Measurements from ENCODE around the gene RCL1. TPM values are rescaled to one million over a fixed set of nuclear protein-coding genes. Genes with fewer than 3 reads are reported as not detected.

RCL1 gene
- polyA plus RNA-seq, 1 of the 3 experiments (the other 2 are of a cell fraction) = 18.4 TPM

DNA sequence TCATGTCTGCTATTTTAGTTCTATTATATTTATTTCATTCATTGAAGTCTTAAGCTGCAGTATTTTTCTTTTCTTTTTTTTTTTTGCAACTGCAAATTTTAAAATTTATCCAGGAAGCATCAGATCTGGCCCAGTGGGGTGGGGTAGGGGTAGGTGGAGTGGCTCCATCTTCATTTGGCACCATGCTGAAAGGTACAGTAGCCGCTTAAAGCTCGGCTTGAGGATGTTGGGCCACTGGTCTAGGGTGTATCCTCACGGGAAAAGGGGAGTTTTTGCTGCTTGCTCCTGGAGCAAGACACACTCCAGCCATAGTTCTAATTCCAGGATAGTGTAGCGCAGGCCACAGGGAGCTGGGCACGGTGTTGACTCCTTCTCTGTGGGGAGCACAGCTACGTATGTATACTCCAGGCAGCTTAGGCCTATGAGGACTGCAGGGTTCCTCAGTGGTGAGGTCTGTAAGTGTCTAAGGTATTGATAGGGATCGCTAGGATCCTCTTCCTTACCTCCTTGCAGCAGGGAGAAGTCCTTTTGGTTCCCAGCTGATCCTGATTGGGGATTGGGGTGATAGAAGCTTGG is 22.7 kb downstream of the RCL1 start (continued):
- TF ChIP-seq, protein P1, sequence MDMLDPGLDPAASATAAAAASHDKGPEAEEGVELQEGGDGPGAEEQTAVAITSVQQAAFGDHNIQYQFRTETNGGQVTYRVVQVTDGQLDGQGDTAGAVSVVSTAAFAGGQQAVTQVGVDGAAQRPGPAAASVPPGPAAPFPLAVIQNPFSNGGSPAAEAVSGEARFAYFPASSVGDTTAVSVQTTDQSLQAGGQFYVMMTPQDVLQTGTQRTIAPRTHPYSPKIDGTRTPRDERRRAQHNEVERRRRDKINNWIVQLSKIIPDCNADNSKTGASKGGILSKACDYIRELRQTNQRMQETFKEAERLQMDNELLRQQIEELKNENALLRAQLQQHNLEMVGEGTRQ (IDR thresholded peaks at IDR 0.05; ENCODE audit: borderline replicate concordance, low read depth, low read length) = no peak
- no peak for TF ChIP-seq ELF1 (IDR thresholded peaks at IDR 0.05)
- TF ChIP-seq NFIC (IDR thresholded peaks at IDR 0.05; ENCODE audit: borderline replicate concordance) = no peak
- no peak for TF ChIP-seq GABPA (IDR thresholded peaks at IDR 0.05; ENCODE audit: low read depth)
- TF ChIP-seq, protein P2, sequence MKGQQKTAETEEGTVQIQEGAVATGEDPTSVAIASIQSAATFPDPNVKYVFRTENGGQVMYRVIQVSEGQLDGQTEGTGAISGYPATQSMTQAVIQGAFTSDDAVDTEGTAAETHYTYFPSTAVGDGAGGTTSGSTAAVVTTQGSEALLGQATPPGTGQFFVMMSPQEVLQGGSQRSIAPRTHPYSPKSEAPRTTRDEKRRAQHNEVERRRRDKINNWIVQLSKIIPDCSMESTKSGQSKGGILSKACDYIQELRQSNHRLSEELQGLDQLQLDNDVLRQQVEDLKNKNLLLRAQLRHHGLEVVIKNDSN (IDR thresholded peaks at IDR 0.05; ENCODE audit: borderline replicate concordance, low read depth) = no peak

DNA sequence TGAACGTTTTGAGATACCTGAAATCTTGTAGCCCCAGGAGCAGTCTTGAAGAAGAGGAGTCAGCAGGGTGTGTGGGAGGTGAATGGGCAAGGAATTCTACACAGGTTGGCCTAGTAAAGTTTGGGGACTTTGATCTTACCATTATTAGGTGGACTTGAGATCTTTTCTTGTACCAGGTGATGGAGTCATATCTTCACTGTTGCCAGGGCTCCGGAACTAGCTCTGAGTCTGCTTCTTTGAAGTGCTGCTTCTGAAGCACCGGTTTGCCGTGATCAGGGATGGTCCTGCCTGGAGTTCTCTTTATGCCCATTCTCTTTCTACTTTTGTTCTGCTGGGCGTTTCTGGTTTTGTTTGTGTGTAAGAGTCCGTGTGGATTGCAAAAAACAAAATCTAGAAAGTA is 27.4 kb downstream of the RCL1 start:
- Histone ChIP-seq H2AFZ (ENCODE audit: low read depth) (no peak overlapping the region), H3K9ac (no peak overlapping the region), H3K79me2 (ENCODE audit: insufficient read depth) (peaks cover 46% of the 10 kb centered on the region), H3K36me3 (replicated peaks in 1 of 2; ENCODE audit: control insufficient read depth in 1 of 2, insufficient read depth in 2 of 2, low read length in 1 of 2) (peaks cover 0 to under 1% of the 10 kb centered on the region in 2 experiments), H3K4me1 (ENCODE audit: control insufficient read depth in 1 of 2, insufficient read depth in 2 of 2, low read depth in 1 of 2, low read length in 1 of 2) (no peaks in the 10 kb centered on the region), H3K27me3 (ENCODE audit: insufficient read depth) (no peaks in the 10 kb centered on the region), H3K9me2 (no peaks in the 10 kb centered on the region), H3K27ac (ENCODE audit: low read depth in 2 of 2, low read length in 1 of 2) (no peak overlapping the region), H3K4me3 (ENCODE audit: low read depth in 2 of 2, low read length in 1 of 2) (no peak overlapping the region), H3F3A (replicated peaks; ENCODE audit: insufficient read depth) (no peaks in the 10 kb centered on the region), H4K20me1 (ENCODE audit: insufficient read depth) (0 out of 2 replicates have a peak, but pooled peaks cover 3% of the 10 kb centered on the region), H3K9me3 (no peaks in the 10 kb centered on the region), H3K4me2 (no peak overlapping the region)
- no peak for TF ChIP-seq JUND (IDR thresholded peaks at IDR 0.05)
- TF ChIP-seq SMC3 (IDR thresholded peaks at IDR 0.05; ENCODE audit: low read depth, low read length) = no peak
- TF ChIP-seq FOXM1 (IDR thresholded peaks at IDR 0.05; ENCODE audit: low read depth) = no peak
- TF ChIP-seq, protein P3, sequence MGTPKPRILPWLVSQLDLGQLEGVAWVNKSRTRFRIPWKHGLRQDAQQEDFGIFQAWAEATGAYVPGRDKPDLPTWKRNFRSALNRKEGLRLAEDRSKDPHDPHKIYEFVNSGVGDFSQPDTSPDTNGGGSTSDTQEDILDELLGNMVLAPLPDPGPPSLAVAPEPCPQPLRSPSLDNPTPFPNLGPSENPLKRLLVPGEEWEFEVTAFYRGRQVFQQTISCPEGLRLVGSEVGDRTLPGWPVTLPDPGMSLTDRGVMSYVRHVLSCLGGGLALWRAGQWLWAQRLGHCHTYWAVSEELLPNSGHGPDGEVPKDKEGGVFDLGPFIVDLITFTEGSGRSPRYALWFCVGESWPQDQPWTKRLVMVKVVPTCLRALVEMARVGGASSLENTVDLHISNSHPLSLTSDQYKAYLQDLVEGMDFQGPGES (IDR thresholded peaks at IDR 0.05; ENCODE audit: low read depth, low read length) = no peak
- WGBS (ENCODE audit: low lambda C conversion rate) = 84% methylated on average over 6 of the region's 6 CpGs
- CTCF ChIA-PET = no interaction called here
- POLR2A ChIA-PET = no interaction called here
- no peak for DNase-seq

DNA sequence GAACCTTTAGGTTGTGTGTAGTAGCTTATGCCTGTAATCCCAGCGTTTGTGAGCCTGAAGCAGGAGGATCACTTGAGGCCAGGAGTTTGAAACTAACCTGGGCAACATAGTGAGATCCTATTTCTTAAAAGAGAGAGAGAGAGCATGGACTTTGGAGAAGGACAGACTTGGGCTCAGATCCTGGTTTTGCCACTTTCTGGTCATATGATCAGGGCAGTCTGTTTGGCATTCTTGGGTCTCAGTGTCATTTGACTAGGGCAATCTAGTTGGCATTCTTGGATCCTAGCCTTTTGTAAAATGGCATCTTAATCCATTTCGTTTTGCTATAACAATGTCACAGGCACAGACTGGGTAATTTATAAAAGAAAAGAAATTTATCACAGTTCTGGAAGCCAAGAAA is 28.4 kb downstream of the RCL1 start:
- CTCF ChIA-PET = interaction anchor here (1.7 kb wide), 1 partner anchor 10 kb away, joined by 7 read pairs; no protein-coding TSS in a partner anchor
- TF ChIP-seq GATA2 (CRISPR knock-in tag; IDR thresholded peaks at IDR 0.05) (no peak), EZH2phosphoT487 (IDR thresholded peaks at IDR 0.05; ENCODE audit: borderline replicate concordance, low read depth) (no peak), RCOR1 (IDR thresholded peaks at IDR 0.05; ENCODE audit: low read length) (no peak), MXI1 (IDR thresholded peaks at IDR 0.05; ENCODE audit: low read depth, low read length) (no peak), FOSL2 (IDR thresholded peaks at IDR 0.05; ENCODE audit: borderline replicate concordance, low read depth) (no peak), RAD21 (IDR thresholded peaks at IDR 0.05; ENCODE audit: low read length) (no peak), MEF2A (IDR thresholded peaks at IDR 0.05; ENCODE audit: borderline replicate concordance, low read depth) (no peak), SIN3A (IDR thresholded peaks at IDR 0.05; ENCODE audit: borderline replicate concordance, low read depth, low read length) (no peak), TCF12 (IDR thresholded peaks at IDR 0.05) (no peak)
- TF ChIP-seq, protein P4, sequence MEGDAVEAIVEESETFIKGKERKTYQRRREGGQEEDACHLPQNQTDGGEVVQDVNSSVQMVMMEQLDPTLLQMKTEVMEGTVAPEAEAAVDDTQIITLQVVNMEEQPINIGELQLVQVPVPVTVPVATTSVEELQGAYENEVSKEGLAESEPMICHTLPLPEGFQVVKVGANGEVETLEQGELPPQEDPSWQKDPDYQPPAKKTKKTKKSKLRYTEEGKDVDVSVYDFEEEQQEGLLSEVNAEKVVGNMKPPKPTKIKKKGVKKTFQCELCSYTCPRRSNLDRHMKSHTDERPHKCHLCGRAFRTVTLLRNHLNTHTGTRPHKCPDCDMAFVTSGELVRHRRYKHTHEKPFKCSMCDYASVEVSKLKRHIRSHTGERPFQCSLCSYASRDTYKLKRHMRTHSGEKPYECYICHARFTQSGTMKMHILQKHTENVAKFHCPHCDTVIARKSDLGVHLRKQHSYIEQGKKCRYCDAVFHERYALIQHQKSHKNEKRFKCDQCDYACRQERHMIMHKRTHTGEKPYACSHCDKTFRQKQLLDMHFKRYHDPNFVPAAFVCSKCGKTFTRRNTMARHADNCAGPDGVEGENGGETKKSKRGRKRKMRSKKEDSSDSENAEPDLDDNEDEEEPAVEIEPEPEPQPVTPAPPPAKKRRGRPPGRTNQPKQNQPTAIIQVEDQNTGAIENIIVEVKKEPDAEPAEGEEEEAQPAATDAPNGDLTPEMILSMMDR (IDR thresholded peaks at IDR 0.05) = no peak
- TF ChIP-seq, protein P5, sequence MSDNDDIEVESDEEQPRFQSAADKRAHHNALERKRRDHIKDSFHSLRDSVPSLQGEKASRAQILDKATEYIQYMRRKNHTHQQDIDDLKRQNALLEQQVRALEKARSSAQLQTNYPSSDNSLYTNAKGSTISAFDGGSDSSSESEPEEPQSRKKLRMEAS (IDR thresholded peaks at IDR 0.05; ENCODE audit: low read depth) = no peak
- TF ChIP-seq, protein P6, sequence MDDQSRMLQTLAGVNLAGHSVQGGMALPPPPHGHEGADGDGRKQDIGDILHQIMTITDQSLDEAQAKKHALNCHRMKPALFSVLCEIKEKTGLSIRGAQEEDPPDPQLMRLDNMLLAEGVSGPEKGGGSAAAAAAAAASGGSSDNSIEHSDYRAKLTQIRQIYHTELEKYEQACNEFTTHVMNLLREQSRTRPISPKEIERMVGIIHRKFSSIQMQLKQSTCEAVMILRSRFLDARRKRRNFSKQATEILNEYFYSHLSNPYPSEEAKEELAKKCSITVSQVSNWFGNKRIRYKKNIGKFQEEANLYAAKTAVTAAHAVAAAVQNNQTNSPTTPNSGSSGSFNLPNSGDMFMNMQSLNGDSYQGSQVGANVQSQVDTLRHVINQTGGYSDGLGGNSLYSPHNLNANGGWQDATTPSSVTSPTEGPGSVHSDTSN (IDR thresholded peaks at IDR 0.05) = no peak

More for the DNA sequence above, 28.4 kb downstream of the RCL1 start:
- POLR2A ChIA-PET = no interaction called here
- 0 out of 2 replicates have a peak, but pooled peaks cover 3% of the 10 kb centered on the region for H4K20me1 ChIP-seq (ENCODE audit: insufficient read depth)
- no peaks in the 10 kb centered on the region for H3K9me3 ChIP-seq
- H3K27me3 ChIP-seq (ENCODE audit: insufficient read depth) = no peaks in the 10 kb centered on the region
- no peak overlapping the region for H3K27ac ChIP-seq (ENCODE audit: low read depth in 2 of 2, low read length in 1 of 2)
- no peak overlapping the region for H3K4me3 ChIP-seq (ENCODE audit: low read depth in 2 of 2, low read length in 1 of 2)
- WGBS (ENCODE audit: low lambda C conversion rate) = 84% methylated on average over 2 of the region's 2 CpGs
- no peak for DNase-seq
- H3K36me3 ChIP-seq (replicated peaks in 1 of 2; ENCODE audit: control insufficient read depth in 1 of 2, insufficient read depth in 2 of 2, low read length in 1 of 2) = no peaks in the 10 kb centered on the region
- H3F3A ChIP-seq (replicated peaks; ENCODE audit: insufficient read depth) = no peaks in the 10 kb centered on the region
- H3K79me2 ChIP-seq (ENCODE audit: insufficient read depth) = peaks cover 36% of the 10 kb centered on the region
- no peaks in the 10 kb centered on the region for H3K4me1 ChIP-seq (ENCODE audit: control insufficient read depth in 1 of 2, insufficient read depth in 2 of 2, low read depth in 1 of 2, low read length in 1 of 2)
- H3K4me2 ChIP-seq = no peak overlapping the region
- no peak overlapping the region for H3K9ac ChIP-seq
- no peak overlapping the region for H2AFZ ChIP-seq (ENCODE audit: low read depth)
- no peaks in the 10 kb centered on the region for H3K9me2 ChIP-seq
